K562 (cell line): ENCODE measurements around the gene SMARCC1. TPM values are rescaled to one million over a fixed set of nuclear protein-coding genes. Genes with fewer than 3 reads are reported as not detected.

Experiments used
- ATAC-seq: fragments of 200-7000 bp; cut with Tn5 transposase; 3 replicates; pipeline ENCODE4 v1.9.1; 2020; ENCODE audit warnings: moderate library complexity
- BruUV-seq: library from RNA; stranded (reverse); fragments of 400-500 nt; replicated peaks from 2 replicates; lab custom pipeline; 2021; lab: Mats Ljungman, UMichigan
- CTCF ChIA-PET: fragments of 300-600 bp; formaldehyde crosslinking; extraction: SDS; loops from one replicate; lab custom pipeline; 2021; ENCODE audit warnings: low intra/inter-chr PET ratio; lab: Yijun Ruan, JAX
- POLR2A ChIA-PET: fragments of 300-600, 350-650 bp; sonication (Branson Sonifier 250); formaldehyde crosslinking; extraction: SDS; loops from one replicate; lab custom pipeline; 2021; ENCODE audit warnings: antibody characterized with exemption, inconsistent platforms; lab: Yijun Ruan, JAX
- DNase-seq, 4 experiments: peaks; one replicate each; pipeline versions ENCODE4 v3.0.0 to v3.0.0-alpha.2; 2011 to 2018; ENCODE audit warnings: low spot score in 3 of 4, mixed read lengths in 3 of 4; ENCODE audit errors: extremely low read depth in 1 of 4
- FAIRE-seq: peaks from 2 replicates; lab custom pipeline; 2011; peaks lifted over from hg19 to GRCh38; lab: Jason Lieb, UNC
- H2AFZ ChIP-seq: 2 replicates; pipeline ENCODE4 v1.6.0; 2011; ENCODE audit warnings: low read depth, low read length, control low read depth, inconsistent platforms
- H3K27ac ChIP-seq: fragments of 200-600 bp; 3 replicates; pipeline ENCODE4 v1.8.0; 2011; ENCODE audit warnings: low read depth, mild to moderate bottlenecking, control low read depth, inconsistent platforms, low read length, moderate library complexity, mixed read lengths; ENCODE audit errors: extremely low read depth
- H3K27me3 ChIP-seq, 2 experiments: fragments of 300-600 bp in 1 of 2; 2 replicates in 1 of 2; 3 replicates in 1 of 2; pipeline versions ENCODE4 v1.6.0 to v1.8.0; 2011; ENCODE audit warnings: inconsistent platforms in 2 of 2, low read length in 2 of 2, mild to moderate bottlenecking in 1 of 2, mixed read lengths in 1 of 2, moderate library complexity in 1 of 2; ENCODE audit not compliant: control insufficient read depth in 2 of 2, insufficient read depth in 2 of 2
- H3K36me3 ChIP-seq: fragments of 300-600 bp; 3 replicates; pipeline ENCODE4 v1.8.0; 2011; ENCODE audit warnings: mild to moderate bottlenecking, low read length, inconsistent platforms; ENCODE audit not compliant: control insufficient read depth, insufficient read depth
- H3K4me1 ChIP-seq, 2 experiments: fragments of 200-600 bp in 1 of 2; replicated peaks in 1 of 2; 2 replicates in 1 of 2; 3 replicates in 1 of 2; pipeline versions ENCODE4 v1.5.1 to v1.8.0; 2011; ENCODE audit warnings: inconsistent platforms in 2 of 2, low read length in 2 of 2, mild to moderate bottlenecking in 1 of 2, mixed read lengths in 1 of 2, moderate library complexity in 1 of 2; ENCODE audit not compliant: control insufficient read depth in 2 of 2, insufficient read depth in 2 of 2
- H3K4me2 ChIP-seq: 2 replicates; pipeline ENCODE4 v1.6.1; 2011; ENCODE audit warnings: low read length, control low read depth, inconsistent platforms, mixed read lengths; ENCODE audit not compliant: insufficient read depth
- H3K4me3 ChIP-seq: fragments of 200-600 bp; sonication (generic), shearing (Covaris generic); 2 replicates; pipeline ENCODE4 v1.5.1; 2016; ENCODE audit warnings: control low read depth, inconsistent platforms
- H3K79me2 ChIP-seq: fragments of 200-600 bp; 3 replicates; pipeline ENCODE4 v1.8.0; 2011; ENCODE audit warnings: low read length, inconsistent platforms; ENCODE audit not compliant: control insufficient read depth, insufficient read depth
- H3K9ac ChIP-seq, 2 experiments: 2 replicates each; pipeline versions ENCODE4 v1.6.0 to v1.6.1; 2011; ENCODE audit warnings: low read depth in 2 of 2, low read length in 2 of 2, control low read depth in 1 of 2, inconsistent platforms in 1 of 2, mild to moderate bottlenecking in 1 of 2, mixed read lengths in 1 of 2; ENCODE audit not compliant: insufficient read depth in 1 of 2
- H3K9me1 ChIP-seq: one replicate; pipeline ENCODE4 v1.6.0; 2011; ENCODE audit warnings: inconsistent platforms, mild to moderate bottlenecking, low read length, moderate library complexity; ENCODE audit not compliant: control insufficient read depth, insufficient read depth
- H3K9me3 ChIP-seq: replicated peaks from 2 replicates; pipeline ENCODE4 v1.5.1; 2011; ENCODE audit warnings: low read depth, low read length, inconsistent platforms; ENCODE audit not compliant: control insufficient read depth, insufficient read depth
- H4K20me1 ChIP-seq: replicated peaks from 2 replicates; pipeline ENCODE4 v1.6.1; 2011; ENCODE audit warnings: low read length, inconsistent platforms, mixed read lengths; ENCODE audit not compliant: control insufficient read depth, insufficient read depth
- CLOCK ChIP-seq: fragments of 250-450 bp; sonication (Bioruptor Pico); IDR thresholded peaks from 2 replicates; pipeline ENCODE4 v1.4.0; 2020; ENCODE audit warnings: mild to moderate bottlenecking, moderate library complexity, borderline replicate concordance
- DMBX1 ChIP-seq: fragments of 250-450 bp; sonication (Bioruptor Pico); IDR thresholded peaks from 2 replicates; pipeline ENCODE4 v1.8.0; 2022; ENCODE audit warnings: inconsistent platforms, mild to moderate bottlenecking, moderate library complexity, borderline replicate concordance
- MYBL2 ChIP-seq, 2 experiments: fragments of 450-650 bp in 1 of 2; sonication (generic) in 1 of 2; formaldehyde crosslinking in 1 of 2; IDR thresholded peaks; 2 replicates each; pipeline versions ENCODE4 v1.6.1 to v1.8.1; 2017 to 2022; ENCODE audit warnings: borderline replicate concordance in 1 of 2, inconsistent platforms in 1 of 2, low read depth in 1 of 2, mild to moderate bottlenecking in 1 of 2, missing genetic modification reagents in 1 of 2, moderate library complexity in 1 of 2
- WGBS: fragments of 100-300 bp; shearing (Covaris generic); methylation state at CpG from one replicate; pipeline ENCODE4 v1.1.6; 2016; ENCODE audit warnings: low coverage, mixed read lengths; ENCODE audit not compliant: insufficient coverage; ENCODE audit errors: missing lambda C conversion rate; 5-methylcytosine and 5-hydroxymethylcytosine counted together
- in situ Hi-C: fragments of 300-500 bp; cut with MboI; formaldehyde crosslinking; loops from 4 replicates; pipeline ENCODE4 v1.15.0; 2018; ENCODE audit warnings: inconsistent platforms, mixed read lengths
- intact Hi-C: fragments of 100-400 bp; cut with micrococcal nuclease; formaldehyde crosslinking; loops from 2 replicates; pipeline ENCODE4 v1.14.2; 2022
- polyA plus RNA-seq, 8 experiments: library from polyadenylated mRNA; depleted of rRNA in 4 of 8; stranded (reverse) in 5 of 8; unstranded in 3 of 8; fragments of >200 nt; fragmentation: Nextera tagmentation in 2 of 8; fragmentation: Illumina TruSeq in 1 of 8; extraction: Ambion mirVana in 2 of 8; extraction: Trizol in 1 of 8; gene quantifications; 2 replicates each; pipeline versions ENCODE4 v1.2.1 to v1.2.3, GENCODE V29; 2011 to 2014; ENCODE audit warnings: inconsistent platforms in 1 of 8, missing spikeins in 1 of 8
- total RNA-seq, 7 experiments: library from RNA; depleted of rRNA in 6 of 7; stranded (reverse); fragments of >200 nt in 6 of 7; fragmentation: Illumina TruSeq in 2 of 7; extraction: Trizol in 2 of 7; gene quantifications; 2 replicates each; pipeline versions ENCODE4 v1.2.1 to v1.2.3, GENCODE V29; 2011 to 2021; ENCODE audit warnings: low replicate concordance in 1 of 7

Gene SMARCC1
- total and polyA plus RNA-seq, 9 of the 15 experiments (the other 6 are each of a cell fraction or from before 2014, with no cell fraction given) = 20.7 to 199 (median 66.0) TPM

- ATAC-seq (no peak), FAIRE-seq (no peak), DNase-seq (no peak)
- in situ Hi-C loops = no loop called here
- Histone ChIP-seq H2AFZ (no peak overlapping the region), H3K36me3 (peaks cover 85% of the 10 kb centered on the region), H3K27me3 (no peaks in the 10 kb centered on the region), H3K4me1 (no peaks in the 10 kb centered on the region), H3K79me2 (peaks cover 10% of the 10 kb centered on the region; the same call in 1 of the 3 replicates), H3K9me3 (no peaks in the 10 kb centered on the region), H3K27ac (no peak overlapping the region), H3K9me1 (no peaks in the 10 kb centered on the region), H3K9ac (no peak overlapping the region), H3K4me3 (no peak overlapping the region), H4K20me1 (no peaks in the 10 kb centered on the region), H3K4me2 (no peak overlapping the region)
- ChIA-PET CTCF (no interaction called here), POLR2A (no interaction called here)
- TF ChIP-seq MYBL2 (IDR thresholded peaks at IDR 0.05; ENCODE audit: low read depth) (no peak), MYBL2 (CRISPR knock-in tag; IDR thresholded peaks at IDR 0.05; ENCODE audit: borderline replicate concordance) (no peak), CLOCK (CRISPR knock-in tag) (no peak), DMBX1 (no peak)
- WGBS = 85% methylated on average over 2 of the region's 2 CpGs
- intact Hi-C loops = no loop called here
- BruUV-seq = no TSS peak
Observed at GRCh38 chr3:47636921-47637320, 144.8 kb downstream of the SMARCC1 start.
